GM21526 (cell line): ENCODE data around the gene CTTN.

ENCODE experiments used
- ATAC-seq: cut with Tn5 transposase; IDR thresholded peaks from one replicate; pipeline ENCODE4 v1.9.1; 2021; ENCODE audit warnings: moderate library complexity; ENCODE audit not compliant: unreplicated experiment, low FRiP score

CTTN gene

GRCh38 chr11:70423523-70424505, 25.5 kb downstream of the CTTN start:
- no peak for ATAC-seq

- no peak for ATAC-seq
Measured at GRCh38 chr11:70424765-70425344, 26.5 kb downstream of the CTTN start.

- no peak for ATAC-seq
Measured at GRCh38 chr11:70427436-70427835, 29.1 kb downstream of the CTTN start.

- no peak for ATAC-seq
Measured at GRCh38 chr11:70428701-70429427, 30.5 kb downstream of the CTTN start.

- ATAC-seq: no peak
Measured at GRCh38 chr11:70429428-70429705, 31.0 kb downstream of the CTTN start.

- no peak for ATAC-seq
Measured at GRCh38 chr11:70429724-70430521, 31.6 kb downstream of the CTTN start.

GRCh38 chr11:70430671-70431574, 32.6 kb downstream of the CTTN start:
- ATAC-seq: no peak

- ATAC-seq: no peak
Measured at GRCh38 chr11:70431611-70432010, 33.3 kb downstream of the CTTN start.

- no peak for ATAC-seq
Measured at GRCh38 chr11:70432065-70432464, 33.7 kb downstream of the CTTN start.

GRCh38 chr11:70432580-70432979, 34.3 kb downstream of the CTTN start:
- no peak for ATAC-seq

- ATAC-seq: no peak
Measured at GRCh38 chr11:70433038-70433437, 34.7 kb downstream of the CTTN start.

GRCh38 chr11:70433526-70433925, 35.2 kb downstream of the CTTN start:
- ATAC-seq: no peak

- ATAC-seq: no peak
Measured at GRCh38 chr11:70433966-70434812, 35.9 kb downstream of the CTTN start.

- ATAC-seq: no peak
Measured at GRCh38 chr11:70434813-70435278, 36.5 kb downstream of the CTTN start.

- ATAC-seq: no peak
Measured at GRCh38 chr11:70435361-70435760, 37.0 kb downstream of the CTTN start.

GRCh38 chr11:70435765-70436500, 37.6 kb downstream of the CTTN start:
- no peak for ATAC-seq

GRCh38 chr11:70436501-70436860, 38.2 kb downstream of the CTTN start:
- no peak for ATAC-seq
